ENCODE results near the gene ROMO1.
"Not testable (repeated sequence)": the region's sequence is repeated elsewhere in the genome, so short reads cannot be mapped to it uniquely, and the experiment has no call there.

ROMO1 gene

GRCh38 chr20:35731862-35732643 lies 32.8 kb downstream of the ROMO1 start:
- DNase-seq = no peak

GRCh38 chr20:35732644-35732982 lies 33.4 kb downstream of the ROMO1 start:
- no peak for DNase-seq

GRCh38 chr20:35734374-35734773 lies 35.2 kb downstream of the ROMO1 start:
- no peak for DNase-seq

- DNase-seq = no peak
Measured at GRCh38 chr20:35734777-35735649, 35.8 kb downstream of the ROMO1 start.

GRCh38 chr20:35735826-35736470 lies 36.7 kb downstream of the ROMO1 start:
- DNase-seq = no peak

- no peak for DNase-seq
Measured at GRCh38 chr20:35737865-35738333, 38.7 kb downstream of the ROMO1 start.

- no peak for DNase-seq
Measured at GRCh38 chr20:35738410-35739179, 39.4 kb downstream of the ROMO1 start.

- no peak for DNase-seq
Measured at GRCh38 chr20:35739294-35740163, 40.3 kb downstream of the ROMO1 start.

- peak; percentile 99 for DNase-seq
Measured at GRCh38 chr20:35741892-35742740, 42.9 kb downstream of the ROMO1 start, which contains the start of gene RBM39. Gene RBM39, minus strand, starts transcription at chr20:35742260. Its CDS starts 1,386 bp downstream, at chr20:35740874.

GRCh38 chr20:35742741-35743523 lies 43.7 kb downstream of the ROMO1 start:
- DNase-seq = no peak

GRCh38 chr20:35743693-35744491 lies 44.7 kb downstream of the ROMO1 start:
- DNase-seq = no peak

- DNase-seq = not testable (repeated sequence)
Measured at GRCh38 chr20:35744492-35744841, 45.3 kb downstream of the ROMO1 start.
